Limb (tissue), 2 donors: ENCODE measurements around the gene SCYL2.
"Not testable (repeated sequence)": the region's sequence is repeated elsewhere in the genome, so short reads cannot be mapped to it uniquely, and the experiment has no call there.

Experiments
- DNase-seq, 2 donors: peaks; one replicate each; pipeline ENCODE4 v3.0.0-alpha.2; 2016; ENCODE audit errors: extremely low spot score in 2 of 2

SCYL2 gene, protein sequence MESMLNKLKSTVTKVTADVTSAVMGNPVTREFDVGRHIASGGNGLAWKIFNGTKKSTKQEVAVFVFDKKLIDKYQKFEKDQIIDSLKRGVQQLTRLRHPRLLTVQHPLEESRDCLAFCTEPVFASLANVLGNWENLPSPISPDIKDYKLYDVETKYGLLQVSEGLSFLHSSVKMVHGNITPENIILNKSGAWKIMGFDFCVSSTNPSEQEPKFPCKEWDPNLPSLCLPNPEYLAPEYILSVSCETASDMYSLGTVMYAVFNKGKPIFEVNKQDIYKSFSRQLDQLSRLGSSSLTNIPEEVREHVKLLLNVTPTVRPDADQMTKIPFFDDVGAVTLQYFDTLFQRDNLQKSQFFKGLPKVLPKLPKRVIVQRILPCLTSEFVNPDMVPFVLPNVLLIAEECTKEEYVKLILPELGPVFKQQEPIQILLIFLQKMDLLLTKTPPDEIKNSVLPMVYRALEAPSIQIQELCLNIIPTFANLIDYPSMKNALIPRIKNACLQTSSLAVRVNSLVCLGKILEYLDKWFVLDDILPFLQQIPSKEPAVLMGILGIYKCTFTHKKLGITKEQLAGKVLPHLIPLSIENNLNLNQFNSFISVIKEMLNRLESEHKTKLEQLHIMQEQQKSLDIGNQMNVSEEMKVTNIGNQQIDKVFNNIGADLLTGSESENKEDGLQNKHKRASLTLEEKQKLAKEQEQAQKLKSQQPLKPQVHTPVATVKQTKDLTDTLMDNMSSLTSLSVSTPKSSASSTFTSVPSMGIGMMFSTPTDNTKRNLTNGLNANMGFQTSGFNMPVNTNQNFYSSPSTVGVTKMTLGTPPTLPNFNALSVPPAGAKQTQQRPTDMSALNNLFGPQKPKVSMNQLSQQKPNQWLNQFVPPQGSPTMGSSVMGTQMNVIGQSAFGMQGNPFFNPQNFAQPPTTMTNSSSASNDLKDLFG

DNA sequence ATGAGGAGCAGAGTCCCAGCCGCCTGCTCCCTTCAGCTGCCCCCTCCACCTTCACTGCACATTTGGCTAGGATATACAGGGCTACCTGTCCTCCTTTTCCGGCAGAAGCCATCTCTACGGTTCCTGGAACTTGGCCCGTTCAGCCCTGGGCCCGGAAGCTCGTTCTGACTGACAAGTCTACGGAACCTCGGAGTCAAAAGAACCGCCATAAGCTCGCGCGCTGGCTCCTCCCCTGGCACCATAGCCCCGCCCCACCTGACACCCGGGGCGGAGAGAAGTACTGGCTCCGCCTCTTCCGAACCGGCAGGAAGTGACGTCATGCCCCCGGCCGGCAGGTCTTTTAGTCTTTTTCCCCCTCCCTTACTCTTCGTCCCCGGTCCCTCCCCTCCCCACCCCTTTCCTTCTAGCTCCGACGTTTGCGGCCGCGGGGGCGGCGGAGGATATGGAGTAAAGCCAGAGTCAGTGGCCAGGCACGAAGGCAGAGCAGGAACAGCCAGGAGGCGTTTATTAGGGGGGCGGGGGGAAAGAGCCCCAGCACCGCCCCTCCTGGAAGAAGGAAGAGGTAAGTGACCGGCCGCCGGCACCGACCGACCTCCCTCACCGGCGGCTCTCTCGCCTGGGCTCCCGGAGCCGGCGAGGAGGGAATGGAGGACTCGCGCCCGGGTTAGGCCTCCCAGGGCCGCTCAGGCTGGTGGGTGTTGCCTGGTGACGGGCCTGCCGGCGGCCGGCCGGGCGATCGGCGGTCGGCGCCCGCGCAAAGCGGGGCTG is at the start of gene SCYL2, which contains the start of gene DEPDC4:
Gene SCYL2 (plus strand): TSS at position 343 of the 768 bp plus-strand sequence. CDS start 15,794 bp downstream, outside the sequence.
Gene DEPDC4 (minus strand): TSS at position 245 of the 768 bp plus-strand sequence. CDS start 3 bp downstream, at position 242.
- DNase-seq: peak; percentile 97 to 98

DNA sequence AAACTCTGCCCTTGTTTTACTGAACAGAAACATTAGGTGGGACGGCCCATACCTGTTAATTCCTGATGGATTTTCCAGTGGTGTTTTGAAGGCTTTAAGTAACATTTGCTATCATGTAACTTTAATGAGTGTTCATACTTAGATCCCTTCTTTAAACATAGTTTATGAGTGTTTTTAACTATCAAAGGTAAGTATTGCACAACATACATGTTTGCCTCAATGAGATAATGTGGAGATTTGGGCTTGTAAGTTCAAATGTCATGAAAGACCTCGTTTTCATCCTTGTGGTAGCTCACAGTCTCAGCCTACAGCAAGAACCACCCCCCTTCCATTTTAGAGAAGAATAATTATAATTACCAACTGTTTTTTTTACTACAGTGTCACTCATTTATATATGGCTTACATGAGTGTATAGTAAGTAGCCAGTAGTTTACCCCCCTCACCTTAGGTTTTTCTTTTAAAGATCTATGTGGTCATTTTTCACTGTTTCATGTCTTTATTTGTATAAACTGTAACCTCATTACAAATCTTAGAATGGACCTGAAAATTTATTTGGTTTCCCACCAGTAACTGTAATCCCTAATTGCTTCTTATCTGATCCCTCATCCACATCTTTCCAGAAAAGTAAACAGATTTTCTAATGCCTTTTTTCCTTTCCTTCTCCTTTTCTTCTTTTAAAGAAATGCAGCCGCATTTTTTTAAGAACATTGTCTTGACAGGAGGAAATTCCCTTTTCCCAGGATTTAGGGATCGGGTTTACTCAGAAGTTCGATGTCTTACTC is 47.5 kb upstream of the SCYL2 start:
- DNase-seq: no peak

DNA sequence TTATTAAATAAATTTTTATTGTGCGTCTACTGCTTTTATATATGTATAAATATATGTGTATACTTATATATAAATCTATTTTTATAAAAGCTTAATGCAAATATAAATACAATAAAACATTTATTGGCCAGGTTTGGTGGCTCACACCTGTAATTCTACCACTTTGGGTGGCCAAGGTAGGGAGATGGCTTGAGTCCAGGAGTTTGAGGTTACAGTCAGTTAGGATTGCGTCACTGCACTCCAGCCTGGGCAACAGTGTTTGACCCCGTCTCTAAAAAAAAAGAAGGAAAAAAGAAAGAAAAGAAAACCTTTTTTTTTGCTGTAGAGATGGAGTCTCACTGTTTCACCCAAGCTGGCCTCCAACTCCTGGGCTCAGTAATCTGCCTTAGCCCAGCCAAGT is 45.5 kb upstream of the SCYL2 start:
- DNase-seq: no peak

DNA sequence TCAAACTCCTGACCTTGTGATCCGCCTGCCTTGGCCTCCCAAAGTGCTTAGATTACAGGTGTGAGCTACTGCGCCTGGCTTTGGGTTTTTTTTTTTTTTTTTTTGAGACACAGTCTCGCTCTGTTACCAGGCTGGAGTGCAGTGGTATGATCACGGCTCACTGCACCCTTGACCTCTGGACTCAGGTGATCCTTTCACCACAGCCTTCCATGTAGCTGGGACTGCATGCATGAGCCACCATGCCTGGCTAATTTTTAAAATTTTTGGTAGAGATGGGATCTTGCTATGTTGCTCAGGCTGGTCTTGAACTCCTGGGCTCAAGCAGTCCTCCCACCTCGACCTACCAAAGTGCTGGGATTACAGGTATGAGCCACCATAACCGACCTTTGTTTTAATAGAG is 44.8 kb upstream of the SCYL2 start:
- not testable (repeated sequence) for DNase-seq

DNA sequence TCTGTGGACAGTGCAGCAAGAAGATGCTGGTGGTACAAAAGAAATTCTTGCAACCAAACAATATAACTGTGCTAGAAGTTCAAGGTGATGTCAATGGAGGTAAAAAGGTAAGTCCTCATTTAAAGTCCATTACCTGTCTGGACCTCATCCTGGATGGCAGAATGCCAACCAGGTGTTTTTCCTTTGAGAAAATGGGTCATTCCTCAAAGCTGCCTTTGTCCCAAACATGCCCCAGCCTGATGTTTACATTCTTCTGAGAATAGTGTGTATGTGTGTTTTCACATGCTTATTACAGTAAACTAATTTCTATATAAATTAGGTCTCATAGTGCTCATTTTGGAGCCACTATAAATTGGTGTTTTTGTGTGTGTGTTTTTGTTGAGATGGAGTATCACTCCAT is 41.5 kb upstream of the SCYL2 start:
- DNase-seq: no peak

DNA sequence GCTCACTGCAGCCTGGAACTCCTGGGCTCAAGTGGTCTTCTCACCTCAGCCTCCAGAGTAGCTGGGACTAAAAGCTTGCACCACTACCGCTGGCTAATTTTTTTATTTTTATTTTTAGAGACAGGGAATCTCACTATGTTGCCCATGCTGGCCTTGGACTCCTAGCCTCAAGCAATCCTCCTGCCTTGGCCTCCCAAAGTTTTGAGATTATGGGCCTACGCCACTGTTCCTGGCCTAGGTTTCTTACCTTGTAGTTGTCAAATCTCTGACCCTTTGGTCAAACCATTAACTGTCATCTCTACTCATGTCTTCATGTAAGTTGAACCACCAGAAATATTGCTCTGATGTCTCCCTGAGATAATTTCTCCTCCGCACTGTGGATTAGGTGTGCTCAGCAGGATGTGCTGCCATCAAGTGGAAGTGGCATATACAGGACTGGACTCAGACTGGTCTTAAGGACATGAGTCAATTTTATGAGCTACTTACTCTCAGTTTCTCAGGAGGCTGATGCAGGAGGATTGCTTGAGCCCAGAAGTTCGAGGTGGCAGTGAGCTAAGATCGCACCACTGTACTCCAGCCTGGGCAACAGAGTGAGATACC is 37.8 kb upstream of the SCYL2 start:
- no peak for DNase-seq

DNA sequence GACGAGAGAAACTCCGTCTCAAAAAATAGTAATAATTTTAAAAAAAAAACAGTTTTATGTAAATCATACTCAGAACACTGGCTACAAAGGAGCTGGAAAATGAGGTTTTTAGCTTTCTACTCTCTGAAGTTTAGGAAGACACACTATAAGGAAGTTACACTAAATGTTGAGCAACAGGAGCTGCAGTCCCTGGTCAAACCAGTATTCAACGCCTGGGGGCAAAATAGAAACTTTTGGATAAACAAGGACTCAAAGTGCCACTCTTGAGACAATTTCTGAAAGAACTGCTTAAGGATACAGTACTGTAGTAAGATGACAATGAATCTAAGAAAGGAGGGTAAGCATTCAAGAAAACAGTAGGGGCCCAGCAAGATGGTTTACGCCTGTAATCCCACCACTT is 37.1 kb upstream of the SCYL2 start:
- no peak for DNase-seq

DNA sequence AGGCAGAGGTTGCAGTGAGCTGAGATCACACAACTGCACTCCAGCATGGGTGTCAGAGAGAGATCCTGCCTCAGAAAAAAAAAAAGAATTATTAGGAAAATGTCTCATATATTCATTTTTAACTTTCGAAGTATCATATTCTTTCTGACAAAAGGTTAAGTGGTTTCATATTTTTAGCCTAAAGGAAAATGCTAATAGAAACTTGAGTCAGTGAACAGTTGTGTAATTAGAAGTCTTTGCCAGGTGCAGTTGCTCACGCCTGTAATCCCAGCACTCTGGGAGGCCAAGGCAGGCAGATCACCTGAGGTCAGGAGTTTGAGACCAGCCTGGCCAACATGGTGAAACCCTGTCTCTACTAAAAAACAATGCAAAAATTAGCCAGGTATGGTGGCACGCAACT is 35.1 kb upstream of the SCYL2 start:
- not testable (repeated sequence) for DNase-seq

DNA sequence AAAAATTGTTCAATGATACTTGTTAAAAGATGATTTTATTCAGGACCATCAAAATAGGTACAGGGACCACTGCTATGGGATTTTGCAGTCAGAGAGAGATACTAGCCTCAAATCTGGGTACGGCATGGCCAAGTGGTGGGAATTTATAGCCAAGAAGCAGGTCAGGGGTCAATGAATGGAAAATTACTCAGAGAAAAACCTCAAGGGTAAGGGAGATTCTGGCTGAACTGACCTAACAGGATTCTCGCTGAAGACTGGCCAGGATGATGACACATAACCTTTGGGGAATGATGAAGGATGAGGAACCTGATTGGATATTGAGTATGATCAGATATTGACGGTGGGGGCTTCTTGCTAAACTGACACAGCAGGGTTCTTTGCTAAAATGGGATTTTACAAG is 32.8 kb upstream of the SCYL2 start:
- no peak for DNase-seq

DNA sequence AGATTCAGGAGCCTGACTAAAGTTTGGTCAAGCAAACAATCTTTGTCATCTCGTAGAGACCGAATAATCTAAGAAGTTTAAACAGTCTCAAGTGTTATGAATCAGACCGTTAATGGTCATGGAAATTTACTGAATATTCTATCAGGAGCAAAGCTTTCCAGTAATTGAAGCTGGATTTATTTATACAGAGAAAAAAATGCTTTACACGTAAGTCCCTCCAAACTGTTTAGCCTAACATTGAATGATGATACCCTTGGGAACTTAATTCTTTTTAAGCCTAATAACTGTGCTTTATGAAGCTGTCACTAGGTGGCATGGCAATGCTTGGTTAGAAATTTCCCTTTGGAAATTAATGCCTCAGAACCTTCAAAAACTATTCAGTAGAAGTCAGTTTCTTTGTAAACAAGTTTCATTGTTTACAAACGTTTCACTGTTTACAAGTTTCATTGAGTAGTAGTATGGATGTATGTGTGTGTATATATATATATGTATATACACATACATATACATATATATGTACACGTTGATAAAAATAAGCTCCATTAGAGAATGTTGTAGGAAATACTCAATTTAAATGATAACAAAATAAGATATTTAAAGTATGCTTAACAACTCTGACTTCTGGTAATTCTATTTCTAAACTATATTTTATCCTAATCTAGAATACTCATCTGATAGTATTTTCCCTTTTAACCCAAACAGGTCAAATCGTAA is 32.2 kb upstream of the SCYL2 start:
- peak in 1 of 2 donors; percentile 51 for DNase-seq

DNA sequence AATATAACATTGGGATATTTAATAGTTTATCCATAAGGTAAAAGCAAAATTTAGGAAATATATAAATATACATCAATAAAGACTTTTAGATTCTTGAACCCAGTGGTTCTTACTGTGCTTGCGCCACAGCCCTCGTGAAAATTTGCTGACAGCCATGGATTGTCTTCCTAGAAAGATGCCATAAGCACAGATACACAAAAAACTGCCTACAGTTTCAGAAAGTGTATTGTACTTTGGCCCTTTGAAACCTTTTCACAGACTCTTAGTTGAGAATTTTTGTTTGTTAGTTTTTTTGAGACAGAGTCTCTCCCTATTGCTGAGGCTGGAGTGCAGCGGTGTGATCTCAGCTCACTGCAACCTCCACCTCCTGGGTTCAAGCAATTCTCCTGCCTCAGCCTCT is 28.2 kb upstream of the SCYL2 start:
- DNase-seq: no peak

DNA sequence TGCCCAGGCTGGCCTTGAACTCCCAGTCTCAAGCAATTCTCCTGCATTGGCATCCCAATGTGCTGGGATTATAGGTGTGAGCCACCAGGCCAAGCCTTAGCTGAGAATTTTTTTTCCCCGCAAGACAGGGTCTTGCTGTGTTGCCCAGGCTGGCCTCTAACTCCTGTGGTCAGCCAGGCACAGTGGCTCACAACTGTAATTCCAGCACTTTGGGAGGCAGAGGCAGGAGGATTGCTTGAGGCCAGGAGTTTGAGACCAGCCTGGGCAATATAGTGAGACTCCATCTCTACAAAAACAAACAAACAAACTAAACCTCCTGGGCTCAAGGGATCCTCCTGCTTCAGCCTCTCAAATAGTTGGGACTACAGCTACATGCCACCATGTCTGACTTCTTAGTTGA is 27.4 kb upstream of the SCYL2 start:
- DNase-seq: no peak

DNA sequence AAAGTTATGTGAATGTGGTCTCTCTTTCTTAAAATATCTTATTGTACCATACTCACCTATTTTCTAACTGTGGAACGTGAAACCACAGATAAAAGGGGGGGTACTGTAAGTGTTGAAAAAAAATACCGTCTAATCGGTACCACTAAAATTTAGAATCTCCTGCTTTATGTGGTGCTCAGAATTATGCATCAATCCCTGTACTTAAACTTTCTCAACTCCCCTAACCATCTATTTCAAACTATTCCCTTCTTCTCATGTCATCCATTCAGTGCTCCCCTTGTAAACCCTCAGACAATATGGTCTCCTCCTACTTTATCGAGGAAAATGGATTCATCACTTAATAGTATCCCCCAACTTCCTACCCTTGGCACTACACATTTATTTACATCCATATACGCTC is 23.8 kb upstream of the SCYL2 start:
- no peak for DNase-seq

DNA sequence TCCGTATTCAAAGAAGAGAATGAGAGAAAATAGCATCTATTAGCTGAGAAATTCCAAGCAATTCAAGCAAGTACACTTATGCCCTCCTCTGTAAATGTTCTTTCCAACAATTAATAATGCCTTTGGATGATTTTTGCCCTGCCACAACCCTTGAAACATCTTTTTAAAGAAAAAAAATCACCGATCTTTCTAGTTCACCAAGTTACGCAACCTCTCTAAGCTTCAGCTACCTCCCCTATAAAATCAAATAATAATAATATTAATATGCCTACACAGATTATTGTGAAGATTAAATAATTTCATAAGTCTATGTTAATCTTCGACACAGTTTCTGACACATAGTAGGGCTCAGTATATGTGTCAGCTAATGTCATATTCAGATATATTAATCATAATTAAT is 19.2 kb upstream of the SCYL2 start:
- no peak for DNase-seq

DNA sequence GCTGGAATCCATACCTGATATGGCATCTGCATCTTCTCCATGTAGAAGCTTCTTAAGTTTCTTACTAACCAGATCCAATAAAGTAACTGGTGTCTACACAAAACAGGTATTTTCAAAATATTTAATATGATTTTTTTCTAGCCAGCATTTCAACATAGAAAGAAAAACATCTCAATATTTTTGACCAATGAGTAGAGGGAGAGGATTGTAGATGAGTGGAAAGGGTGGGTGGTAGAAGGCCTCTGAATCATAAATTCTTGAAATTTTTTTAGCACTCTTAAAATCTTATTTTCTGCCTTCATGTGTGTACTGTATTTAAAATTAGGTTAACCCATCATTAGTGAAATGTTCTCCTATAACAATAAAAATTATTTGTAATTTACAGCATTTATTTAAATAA is 18.1 kb upstream of the SCYL2 start:
- DNase-seq: no peak

DNA sequence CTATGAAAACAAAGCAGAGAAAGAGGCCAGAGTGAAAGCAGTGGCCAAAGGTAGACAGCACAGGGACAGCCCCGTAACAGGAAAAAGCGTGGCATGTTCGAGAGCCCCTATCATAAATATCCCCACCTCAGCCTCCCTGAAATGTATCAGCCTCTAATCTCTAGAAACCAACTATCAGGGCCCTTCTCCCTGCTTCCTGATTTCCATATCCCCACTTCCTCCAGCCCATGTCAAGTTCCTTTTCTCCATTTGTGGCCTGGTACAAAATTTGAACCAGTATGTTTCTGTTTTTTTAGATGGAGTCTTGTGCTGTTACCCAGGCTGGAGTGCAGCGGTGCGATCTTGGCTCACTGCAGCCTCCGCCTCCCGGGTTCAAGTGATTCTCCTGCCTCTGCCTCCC is 17.0 kb upstream of the SCYL2 start:
- no peak for DNase-seq

DNA sequence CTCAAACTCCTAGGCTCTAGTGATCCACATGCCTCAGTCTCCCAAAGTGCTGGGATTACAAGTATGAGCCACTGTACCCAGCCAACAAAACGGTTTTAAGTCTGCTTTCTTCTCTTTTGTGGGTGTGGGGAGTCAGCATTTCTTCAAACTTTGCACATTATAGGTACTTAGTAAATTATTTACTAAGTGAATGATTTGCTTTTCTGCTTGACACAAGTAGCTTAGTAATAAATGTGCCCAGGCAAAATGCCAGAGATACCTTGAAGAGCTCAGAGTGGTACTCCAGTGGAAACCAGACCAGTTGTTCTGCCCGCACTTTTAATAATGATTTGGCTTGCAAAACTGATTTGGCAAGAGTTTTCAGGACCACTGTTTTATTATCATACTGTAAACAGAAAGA is 15.1 kb upstream of the SCYL2 start:
- no peak for DNase-seq

DNA sequence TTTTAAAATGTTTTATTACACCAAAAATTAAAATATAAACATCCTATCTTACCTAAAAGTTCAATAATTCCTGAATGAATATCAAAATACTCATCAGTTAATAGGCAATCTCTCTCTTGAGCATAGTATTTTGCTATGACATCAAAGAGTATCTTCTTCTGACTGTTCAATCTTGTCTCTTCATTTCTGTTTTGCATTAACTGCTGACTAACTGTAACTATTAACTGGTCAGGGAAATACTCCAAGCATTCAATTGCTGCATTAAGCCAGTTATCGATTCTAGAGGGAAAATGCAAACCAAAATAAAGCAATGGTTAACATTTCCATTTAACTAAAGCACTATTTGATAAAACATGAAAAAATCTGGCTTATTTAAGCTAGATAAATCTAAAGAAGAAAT is 13.5 kb upstream of the SCYL2 start:
- DNase-seq: no peak

DNA sequence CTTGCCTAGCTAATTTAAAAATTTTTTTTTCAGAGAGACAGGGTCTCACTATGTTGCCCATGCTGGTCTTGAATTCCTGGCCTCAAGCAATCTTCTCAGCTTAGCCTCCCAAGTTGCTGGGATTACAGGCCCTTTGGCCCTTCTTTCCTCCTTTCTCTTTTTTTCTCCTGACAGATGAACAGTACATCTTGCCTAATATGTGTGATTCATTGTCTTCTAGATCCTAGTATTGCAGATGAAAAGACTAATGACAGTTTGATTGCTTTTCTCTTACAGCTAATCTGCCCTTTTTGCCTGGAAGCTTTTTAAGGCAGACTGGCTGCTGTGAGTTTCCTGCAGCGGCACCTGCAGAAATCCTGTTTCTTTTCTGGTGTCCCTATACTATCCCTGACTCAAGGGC is 12.1 kb upstream of the SCYL2 start:
- DNase-seq: no peak

DNA sequence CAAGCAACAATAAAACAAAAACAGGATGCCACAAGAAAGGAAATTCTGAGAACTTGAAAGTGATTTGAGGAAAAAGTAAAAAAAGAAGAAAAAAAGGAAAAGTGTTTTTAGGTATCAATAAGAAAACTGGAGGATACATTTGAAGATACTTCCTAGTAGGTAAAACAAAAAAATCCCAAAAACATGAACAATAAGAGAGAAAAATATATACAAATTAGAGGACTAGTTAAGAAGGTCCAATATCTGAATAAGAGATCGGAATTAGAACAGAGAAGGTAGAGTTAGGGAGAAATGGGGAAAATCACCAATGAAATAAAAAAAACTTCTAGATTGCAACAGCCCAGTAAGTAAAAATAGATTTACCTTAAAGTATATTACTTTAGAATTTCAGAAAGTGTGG is 8.8 kb upstream of the SCYL2 start:
- DNase-seq: no peak
